GM18526 (cell line): ENCODE data around the gene ZNF714.

ENCODE experiments used
- POLR2A ChIP-seq: IDR thresholded peaks from 3 replicates; pipeline ENCODE4 v1.6.1; 2011; ENCODE audit not compliant: insufficient read length; ENCODE audit errors: extremely low read depth

The ZNF714 gene

GRCh38 chr19:21117041-21117907 lies 35.3 kb downstream of the ZNF714 start:
- no peak for TF ChIP-seq POLR2A

- TF ChIP-seq POLR2A, result no peak
Observed at GRCh38 chr19:21126078-21126477, 44.1 kb downstream of the ZNF714 start.

GRCh38 chr19:21127001-21127400 lies 45.0 kb downstream of the ZNF714 start:
- TF ChIP-seq POLR2A, result no peak

- no peak for TF ChIP-seq POLR2A
Observed at GRCh38 chr19:21127898-21128297, 45.9 kb downstream of the ZNF714 start.

GRCh38 chr19:21128901-21129698 lies 47.1 kb downstream of the ZNF714 start:
- TF ChIP-seq POLR2A, result no peak

- TF ChIP-seq POLR2A, result no peak
Observed at GRCh38 chr19:21130097-21130775, 48.2 kb downstream of the ZNF714 start.

- TF ChIP-seq POLR2A, result no peak
Observed at GRCh38 chr19:21133633-21134032, 51.6 kb downstream of the ZNF714 start.

- TF ChIP-seq POLR2A, result no peak
Observed at GRCh38 chr19:21134934-21135366, 52.9 kb downstream of the ZNF714 start.

GRCh38 chr19:21135433-21135832 lies 53.4 kb downstream of the ZNF714 start:
- no peak for TF ChIP-seq POLR2A

- no peak for TF ChIP-seq POLR2A
Observed at GRCh38 chr19:21138130-21138529, 56.1 kb downstream of the ZNF714 start.

GRCh38 chr19:21141787-21142464 lies 59.9 kb downstream of the ZNF714 start, which contains the start of gene ZNF431:
ZNF431 (plus strand) TSS chr19:21142040; CDS start chr19:21142184, 144 bp downstream.
- peak; percentile 81 for TF ChIP-seq POLR2A

GRCh38 chr19:21143428-21143827 lies 61.4 kb downstream of the ZNF714 start:
- no peak for TF ChIP-seq POLR2A

GRCh38 chr19:21143854-21144253 lies 61.9 kb downstream of the ZNF714 start:
- no peak for TF ChIP-seq POLR2A

- no peak for TF ChIP-seq POLR2A
Observed at GRCh38 chr19:21147540-21147939, 65.5 kb downstream of the ZNF714 start.

GRCh38 chr19:21148681-21149080 lies 66.7 kb downstream of the ZNF714 start:
- no peak for TF ChIP-seq POLR2A
